Endothelial cell (in vitro differentiated cells): ENCODE results near the gene GRIA3. TPM values are rescaled to one million over a fixed set of nuclear protein-coding genes. Genes with fewer than 3 reads are reported as not detected.

Experiments
- DNase-seq: peaks from one replicate; pipeline ENCODE4 v3.0.0; 2021; ENCODE audit warnings: low spot score
- H3K27ac Mint-ChIP-seq: one replicate; pipeline ENCODE4 v1.8.0; 2021; ENCODE audit warnings: mixed read lengths, inconsistent platforms; ENCODE audit not compliant: unreplicated experiment
- H3K27me3 Mint-ChIP-seq: one replicate; pipeline ENCODE4 v1.8.0; 2021; ENCODE audit warnings: mild to moderate bottlenecking, moderate library complexity, mixed read lengths, inconsistent platforms; ENCODE audit not compliant: unreplicated experiment
- H3K36me3 Mint-ChIP-seq: one replicate; pipeline ENCODE4 v1.8.0; 2021; ENCODE audit warnings: mild to moderate bottlenecking, low read depth, mixed read lengths, inconsistent platforms; ENCODE audit not compliant: unreplicated experiment
- H3K4me1 Mint-ChIP-seq: one replicate; pipeline ENCODE4 v1.8.0; 2021; ENCODE audit warnings: mild to moderate bottlenecking, mixed read lengths, inconsistent platforms; ENCODE audit not compliant: unreplicated experiment
- H3K4me3 Mint-ChIP-seq: one replicate; pipeline ENCODE4 v1.8.0; 2021; ENCODE audit warnings: mild to moderate bottlenecking, mixed read lengths, inconsistent platforms; ENCODE audit not compliant: unreplicated experiment
- H3K9me3 Mint-ChIP-seq: one replicate; pipeline ENCODE4 v1.8.0; 2021; ENCODE audit warnings: mixed read lengths, inconsistent platforms; ENCODE audit not compliant: unreplicated experiment
- CTCF ChIP-seq: fragments of 200-600 bp; sonication (generic); IDR thresholded peaks from one replicate; pipeline ENCODE4 v1.5.0; 2021; ENCODE audit warnings: antibody characterized with exemption; ENCODE audit not compliant: unreplicated experiment
- total RNA-seq: library from RNA; stranded (reverse); fragmentation: NEBNext Ultra II Directional; extraction: Animal tissue kit (Norgen Biotek cat#: 25700); gene quantifications from one replicate; pipeline ENCODE4 v1.2.1, GENCODE V29; 2021; ENCODE audit not compliant: unreplicated experiment

Gene GRIA3
- total RNA-seq, 1 donor from 2014 or later: 0.51 TPM

GRCh38 chrX:123215397-123216089 lies 31.5 kb downstream of the GRIA3 start:
- H3K4me3 Mint-ChIP-seq: no peak overlapping the region
- TF ChIP-seq CTCF: no peak
- H3K27ac Mint-ChIP-seq: no peak overlapping the region
- no peaks in the 10 kb centered on the region for H3K36me3 Mint-ChIP-seq
- H3K4me1 Mint-ChIP-seq: no peaks in the 10 kb centered on the region
- peaks cover 2% of the 10 kb centered on the region for H3K27me3 Mint-ChIP-seq
- DNase-seq: no peak
- no peaks in the 10 kb centered on the region for H3K9me3 Mint-ChIP-seq

GRCh38 chrX:123217077-123217476 lies 33.0 kb downstream of the GRIA3 start:
- no peaks in the 10 kb centered on the region for H3K4me1 Mint-ChIP-seq
- H3K36me3 Mint-ChIP-seq: no peaks in the 10 kb centered on the region
- no peak for TF ChIP-seq CTCF
- H3K27me3 Mint-ChIP-seq: peaks cover 2% of the 10 kb centered on the region
- no peak overlapping the region for H3K27ac Mint-ChIP-seq
- H3K4me3 Mint-ChIP-seq: no peak overlapping the region
- H3K9me3 Mint-ChIP-seq: no peaks in the 10 kb centered on the region
- DNase-seq: no peak

- no peak for DNase-seq
- TF ChIP-seq CTCF: no peak
- Mint-ChIP-seq H3K27ac (no peak overlapping the region), H3K36me3 (no peaks in the 10 kb centered on the region), H3K27me3 (peaks cover 2% of the 10 kb centered on the region), H3K4me1 (no peaks in the 10 kb centered on the region), H3K9me3 (no peaks in the 10 kb centered on the region), H3K4me3 (no peak overlapping the region)
Measured at GRCh38 chrX:123217728-123218127, 33.6 kb downstream of the GRIA3 start.

GRCh38 chrX:123219916-123220315 lies 35.8 kb downstream of the GRIA3 start:
- no peaks in the 10 kb centered on the region for H3K9me3 Mint-ChIP-seq
- DNase-seq: no peak
- no peaks in the 10 kb centered on the region for H3K36me3 Mint-ChIP-seq
- TF ChIP-seq CTCF: no peak
- H3K27me3 Mint-ChIP-seq: peaks cover 2% of the 10 kb centered on the region
- H3K4me1 Mint-ChIP-seq: no peaks in the 10 kb centered on the region
- H3K27ac Mint-ChIP-seq: no peak overlapping the region
- H3K4me3 Mint-ChIP-seq: no peak overlapping the region

- Mint-ChIP-seq H3K9me3 (no peaks in the 10 kb centered on the region), H3K27me3 (no peaks in the 10 kb centered on the region), H3K27ac (no peak overlapping the region), H3K4me3 (no peak overlapping the region), H3K36me3 (no peaks in the 10 kb centered on the region), H3K4me1 (no peaks in the 10 kb centered on the region)
- DNase-seq: no peak
- no peak for TF ChIP-seq CTCF
Measured at GRCh38 chrX:123222920-123223319, 38.8 kb downstream of the GRIA3 start.
